NT2/D1 (cell line): ENCODE results near the gene ACOXL.

Experiments used
- DNase-seq: peaks from one replicate; pipeline ENCODE4 v3.0.0-alpha.2; 2011; ENCODE audit warnings: low read depth, low spot score
- H3K27me3 ChIP-seq: 2 replicates; pipeline ENCODE4 v1.6.0; 2011; ENCODE audit warnings: mild to moderate bottlenecking; ENCODE audit not compliant: insufficient read length, insufficient read depth
- H3K36me3 ChIP-seq: 2 replicates; pipeline ENCODE4 v1.6.1; 2011; ENCODE audit warnings: mild to moderate bottlenecking, low read length, mixed read lengths; ENCODE audit not compliant: insufficient read depth, insufficient read length
- H3K4me1 ChIP-seq: 2 replicates; pipeline ENCODE4 v1.5.1; 2011; ENCODE audit not compliant: insufficient read depth, insufficient read length
- H3K4me3 ChIP-seq: 2 replicates; pipeline ENCODE4 v1.5.1; 2011; ENCODE audit warnings: low read depth; ENCODE audit not compliant: insufficient read length
- H3K9ac ChIP-seq: 2 replicates; pipeline ENCODE4 v1.6.0; 2011; ENCODE audit warnings: low read depth; ENCODE audit not compliant: insufficient read length
- H3K9me3 ChIP-seq: 2 replicates; pipeline ENCODE4 v1.5.1; 2011; ENCODE audit warnings: mild to moderate bottlenecking, low read length; ENCODE audit not compliant: insufficient read depth
- SUZ12 ChIP-seq: IDR thresholded peaks from 2 replicates; pipeline ENCODE4 v1.6.1; 2011; ENCODE audit not compliant: insufficient read length, insufficient read depth; ENCODE audit errors: extremely low read depth
- YY1 ChIP-seq: IDR thresholded peaks from 2 replicates; pipeline ENCODE4 v1.6.1; 2011; ENCODE audit not compliant: insufficient read length, insufficient read depth
- ZNF274 ChIP-seq: IDR thresholded peaks from 2 replicates; pipeline ENCODE4 v1.6.1; 2011; ENCODE audit warnings: mild to moderate bottlenecking, low read depth, low read length

Gene ACOXL

GRCh38 chr2:110973262-110973661, 240.9 kb downstream of the ACOXL start:
- no peaks in the 10 kb centered on the region for H3K4me1 ChIP-seq
- peaks cover 15% of the 10 kb centered on the region for H3K9me3 ChIP-seq
- no peak for TF ChIP-seq YY1
- H3K4me3 ChIP-seq = no peak overlapping the region
- H3K9ac ChIP-seq = no peak overlapping the region
- H3K36me3 ChIP-seq = no peaks in the 10 kb centered on the region
- no peaks in the 10 kb centered on the region for H3K27me3 ChIP-seq
- DNase-seq = no peak

- TF ChIP-seq ZNF274 = no peak
- TF ChIP-seq YY1 = no peak
- no peak for TF ChIP-seq SUZ12
These were observed 245.0 kb downstream of the ACOXL start for GRCh38 chr2:110977403-110977802.

GRCh38 chr2:110978148-110978547, 245.8 kb downstream of the ACOXL start:
- H3K9ac ChIP-seq = no peak overlapping the region
- no peaks in the 10 kb centered on the region for H3K36me3 ChIP-seq
- no peaks in the 10 kb centered on the region for H3K4me1 ChIP-seq
- no peaks in the 10 kb centered on the region for H3K27me3 ChIP-seq
- TF ChIP-seq SUZ12 (no peak), ZNF274 (no peak), YY1 (no peak)
- H3K9me3 ChIP-seq = peaks cover 2% of the 10 kb centered on the region
- no peak overlapping the region for H3K4me3 ChIP-seq
- no peak for DNase-seq

More at GRCh38 chr2:110977403-110977802, 245.0 kb downstream of the ACOXL start:
- Histone ChIP-seq H3K4me3 (no peak overlapping the region), H3K27me3 (no peaks in the 10 kb centered on the region), H3K9ac (no peak overlapping the region), H3K36me3 (no peaks in the 10 kb centered on the region), H3K9me3 (peaks cover 9% of the 10 kb centered on the region), H3K4me1 (no peaks in the 10 kb centered on the region)
- no peak for DNase-seq

GRCh38 chr2:110978756-110979470, 246.5 kb downstream of the ACOXL start:
- no peak overlapping the region for H3K9ac ChIP-seq
- no peaks in the 10 kb centered on the region for H3K27me3 ChIP-seq
- H3K4me1 ChIP-seq = no peaks in the 10 kb centered on the region
- no peaks in the 10 kb centered on the region for H3K9me3 ChIP-seq
- DNase-seq = no peak
- no peak overlapping the region for H3K4me3 ChIP-seq
- no peaks in the 10 kb centered on the region for H3K36me3 ChIP-seq
- TF ChIP-seq ZNF274 (no peak), SUZ12 (no peak), YY1 (no peak)

GRCh38 chr2:110979471-110980338, 247.3 kb downstream of the ACOXL start:
- Histone ChIP-seq H3K9me3 (no peaks in the 10 kb centered on the region), H3K4me3 (no peak overlapping the region), H3K9ac (no peak overlapping the region), H3K27me3 (no peaks in the 10 kb centered on the region), H3K4me1 (no peaks in the 10 kb centered on the region), H3K36me3 (no peaks in the 10 kb centered on the region)
- DNase-seq = peak; percentile 20
- TF ChIP-seq ZNF274 = no peak
- TF ChIP-seq YY1 = no peak
- TF ChIP-seq SUZ12 = no peak

GRCh38 chr2:110980339-110981062, 248.1 kb downstream of the ACOXL start:
- no peak overlapping the region for H3K9ac ChIP-seq
- H3K4me1 ChIP-seq = no peaks in the 10 kb centered on the region
- no peaks in the 10 kb centered on the region for H3K9me3 ChIP-seq
- DNase-seq = no peak
- no peak overlapping the region for H3K4me3 ChIP-seq
- no peak for TF ChIP-seq SUZ12
- no peak for TF ChIP-seq ZNF274
- no peak for TF ChIP-seq YY1
- H3K36me3 ChIP-seq = no peaks in the 10 kb centered on the region
- no peaks in the 10 kb centered on the region for H3K27me3 ChIP-seq

- TF ChIP-seq SUZ12 (no peak), ZNF274 (no peak), YY1 (no peak)
These were observed 250.8 kb downstream of the ACOXL start for GRCh38 chr2:110983133-110983532.

More at GRCh38 chr2:110983133-110983532, 250.8 kb downstream of the ACOXL start:
- no peak for DNase-seq
- H3K4me3 ChIP-seq = no peak overlapping the region
- H3K9ac ChIP-seq = no peak overlapping the region
- no peaks in the 10 kb centered on the region for H3K4me1 ChIP-seq
- H3K9me3 ChIP-seq = no peaks in the 10 kb centered on the region
- H3K36me3 ChIP-seq = no peaks in the 10 kb centered on the region
- H3K27me3 ChIP-seq = no peaks in the 10 kb centered on the region
